H1 (cell line): ENCODE data around the gene COL20A1. TPM values are rescaled to one million over a fixed set of nuclear protein-coding genes. Genes with fewer than 3 reads are reported as not detected.

Experiments
- ATF3 ChIP-seq: IDR thresholded peaks from 2 replicates; pipeline ENCODE4 v1.6.1; 2011; ENCODE audit warnings: low read depth, mild to moderate bottlenecking, low read length; ENCODE audit not compliant: insufficient read depth
- PHF8 ChIP-seq: fragments of 200-600 bp; sonication (generic); conservative IDR thresholded peaks from 2 replicates; pipeline ENCODE4 v1.7.1; 2012; ENCODE audit warnings: low read depth, mild to moderate bottlenecking, inconsistent platforms, low read length, moderate library complexity
- SP2 ChIP-seq: IDR thresholded peaks from 2 replicates; pipeline ENCODE4 v1.6.1; 2012; ENCODE audit warnings: mild to moderate bottlenecking, low read length, inconsistent platforms
- polyA plus RNA-seq, 7 experiments: library from polyadenylated mRNA; depleted of rRNA in 3 of 7; stranded (reverse) in 5 of 7; unstranded in 2 of 7; fragments of >200 nt in 5 of 7; fragments of 200-250 nt in 2 of 7; gene quantifications; 1 replicate in 5 of 7; 2 replicates in 1 of 7; 4 replicates in 1 of 7; pipeline versions ENCODE4 v1.2.1 to v1.2.3, GENCODE V29; 2011 to 2013; ENCODE audit warnings: missing spikeins in 2 of 7, mixed read lengths in 2 of 7
- total RNA-seq: library from RNA; stranded (reverse); fragmentation: NEBNext Ultra II Directional; extraction: Animal tissue kit (Norgen Biotek cat#: 25700); gene quantifications from 2 replicates; pipeline ENCODE4 v1.2.1, GENCODE V29; 2021

The COL20A1 gene
- total and polyA plus RNA-seq, 2 of the 8 experiments (the other 6 are each of a cell fraction or from before 2014, with no cell fraction given): 0.19 to 0.21 TPM

- TF ChIP-seq ATF3: no peak
- TF ChIP-seq PHF8: no peak
- no peak for TF ChIP-seq SP2
Observed at GRCh38 chr20:63320616-63321147, 27.7 kb downstream of the COL20A1 start (continued).
